ENCODE results near the gene ESRRA.
"Not testable (repeated sequence)": the region's sequence is repeated elsewhere in the genome, so short reads cannot be mapped to it uniquely, and the experiment has no call there.

Gene ESRRA

GRCh38 chr11:64323373-64323772, 18.0 kb downstream of the ESRRA start:
- no peak for TF ChIP-seq CTCF (IDR thresholded peaks at IDR 0.05; ENCODE audit: low read depth, low read length)
- no peak overlapping the region for H3K4me3 ChIP-seq (ENCODE audit: low read depth, low read length)
- no peak for DNase-seq (ENCODE audit: low read depth, low spot score)
- in situ Hi-C loops (cut with HindIII; ENCODE audit: low sequenced_read_pairs): no loop called here

- in situ Hi-C loops (cut with HindIII; ENCODE audit: low sequenced_read_pairs); DNase-seq (ENCODE audit: low read depth, low spot score); H3K4me3 ChIP-seq (ENCODE audit: low read depth, low read length): not testable (repeated sequence)
These were observed 18.7 kb downstream of the ESRRA start for GRCh38 chr11:64323984-64324383.

GRCh38 chr11:64324692-64325469, 19.6 kb downstream of the ESRRA start:
- in situ Hi-C loops (cut with HindIII; ENCODE audit: low sequenced_read_pairs): no loop called here
- DNase-seq (ENCODE audit: low read depth, low spot score): no peak
- no peak overlapping the region for H3K4me3 ChIP-seq (ENCODE audit: low read depth, low read length)
- no peak for TF ChIP-seq CTCF (IDR thresholded peaks at IDR 0.05; ENCODE audit: low read depth, low read length)

- no peak for TF ChIP-seq CTCF (IDR thresholded peaks at IDR 0.05; ENCODE audit: low read depth, low read length)
- in situ Hi-C loops (cut with HindIII; ENCODE audit: low sequenced_read_pairs): no loop called here
- H3K4me3 ChIP-seq (ENCODE audit: low read depth, low read length): no peak overlapping the region
- DNase-seq (ENCODE audit: low read depth, low spot score): no peak
These were observed 22.1 kb downstream of the ESRRA start for GRCh38 chr11:64327375-64327774.

GRCh38 chr11:64327993-64328392, 22.7 kb downstream of the ESRRA start:
- DNase-seq (ENCODE audit: low read depth, low spot score): no peak
- no peak overlapping the region for H3K4me3 ChIP-seq (ENCODE audit: low read depth, low read length)
- TF ChIP-seq CTCF (IDR thresholded peaks at IDR 0.05; ENCODE audit: low read depth, low read length): no peak
- in situ Hi-C loops (cut with HindIII; ENCODE audit: low sequenced_read_pairs): no loop called here

GRCh38 chr11:64330888-64331287, 25.6 kb downstream of the ESRRA start:
- no peak for DNase-seq (ENCODE audit: low read depth, low spot score)
- in situ Hi-C loops (cut with HindIII; ENCODE audit: low sequenced_read_pairs): no loop called here
- no peak for TF ChIP-seq CTCF (IDR thresholded peaks at IDR 0.05; ENCODE audit: low read depth, low read length)
- no peak overlapping the region for H3K4me3 ChIP-seq (ENCODE audit: low read depth, low read length)

GRCh38 chr11:64331569-64332371, 26.4 kb downstream of the ESRRA start:
- no peak overlapping the region for H3K4me3 ChIP-seq (ENCODE audit: low read depth, low read length)
- in situ Hi-C loops (cut with HindIII; ENCODE audit: low sequenced_read_pairs): no loop called here
- peak; percentile 76 for TF ChIP-seq CTCF (IDR thresholded peaks at IDR 0.05; ENCODE audit: low read depth, low read length)
- DNase-seq (ENCODE audit: low read depth, low spot score): peak; percentile 77
